ENCODE results near the gene SORCS2.

DNA sequence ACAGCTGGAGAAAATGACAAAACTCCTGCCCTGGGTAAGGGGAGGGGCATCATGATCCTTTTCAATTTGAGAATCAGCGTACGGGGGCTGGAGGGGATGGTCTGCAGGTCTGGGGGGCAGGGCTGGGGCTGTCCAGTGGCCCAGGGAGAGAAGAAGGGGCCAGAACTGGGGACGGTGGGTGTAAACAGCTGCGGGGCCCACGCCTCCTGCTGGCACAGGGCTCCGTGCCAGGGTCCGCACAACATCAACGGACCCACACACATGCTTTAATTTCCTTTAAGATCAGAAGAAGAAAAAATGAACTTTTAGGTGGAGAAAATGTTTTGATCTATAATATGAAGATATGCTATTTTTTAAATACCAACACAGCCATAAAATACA is 190.3 kb downstream of the SORCS2 start:
- no peak for TF ChIP-seq POLR2A (IDR thresholded peaks at IDR 0.05)
- TF ChIP-seq, protein P1, sequence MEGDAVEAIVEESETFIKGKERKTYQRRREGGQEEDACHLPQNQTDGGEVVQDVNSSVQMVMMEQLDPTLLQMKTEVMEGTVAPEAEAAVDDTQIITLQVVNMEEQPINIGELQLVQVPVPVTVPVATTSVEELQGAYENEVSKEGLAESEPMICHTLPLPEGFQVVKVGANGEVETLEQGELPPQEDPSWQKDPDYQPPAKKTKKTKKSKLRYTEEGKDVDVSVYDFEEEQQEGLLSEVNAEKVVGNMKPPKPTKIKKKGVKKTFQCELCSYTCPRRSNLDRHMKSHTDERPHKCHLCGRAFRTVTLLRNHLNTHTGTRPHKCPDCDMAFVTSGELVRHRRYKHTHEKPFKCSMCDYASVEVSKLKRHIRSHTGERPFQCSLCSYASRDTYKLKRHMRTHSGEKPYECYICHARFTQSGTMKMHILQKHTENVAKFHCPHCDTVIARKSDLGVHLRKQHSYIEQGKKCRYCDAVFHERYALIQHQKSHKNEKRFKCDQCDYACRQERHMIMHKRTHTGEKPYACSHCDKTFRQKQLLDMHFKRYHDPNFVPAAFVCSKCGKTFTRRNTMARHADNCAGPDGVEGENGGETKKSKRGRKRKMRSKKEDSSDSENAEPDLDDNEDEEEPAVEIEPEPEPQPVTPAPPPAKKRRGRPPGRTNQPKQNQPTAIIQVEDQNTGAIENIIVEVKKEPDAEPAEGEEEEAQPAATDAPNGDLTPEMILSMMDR (IDR thresholded peaks at IDR 0.05): no peak

All from prostate gland (tissue), 2 donors.